HEK293 (cell line): Measurements from ENCODE around the gene HSD17B1.

Source experiments
- EGR2 ChIP-seq: fragments of 450-650 bp; formaldehyde crosslinking; IDR thresholded peaks from 2 replicates; pipeline ENCODE4 v1.5.1; 2016; ENCODE audit warnings: low read depth, missing biosample characterization, missing genetic modification characterization
- KLF10 ChIP-seq: fragments of 450-650 bp; IDR thresholded peaks from 2 replicates; pipeline ENCODE4 v1.5.1; 2018; ENCODE audit warnings: missing biosample characterization, mild to moderate bottlenecking, missing genetic modification characterization
- KLF9 ChIP-seq: fragments of 450-650 bp; formaldehyde crosslinking; IDR thresholded peaks from 2 replicates; pipeline ENCODE4 v1.5.1; 2016; ENCODE audit warnings: missing biosample characterization, missing genetic modification characterization, low read depth
- SP3 ChIP-seq: fragments of 450-650 bp; formaldehyde crosslinking; IDR thresholded peaks from 2 replicates; pipeline ENCODE4 v1.5.1; 2016; ENCODE audit warnings: missing biosample characterization, missing genetic modification characterization
- TRIM28 ChIP-seq: IDR thresholded peaks from 2 replicates; pipeline ENCODE4 v1.6.1; 2011; ENCODE audit warnings: low read length, control low read depth, borderline replicate concordance
- YY2 ChIP-seq: fragments of 450-650 bp; formaldehyde crosslinking; IDR thresholded peaks from 2 replicates; pipeline ENCODE4 v1.5.1; 2016; ENCODE audit warnings: missing biosample characterization, missing genetic modification characterization
- ZBTB17 ChIP-seq: fragments of 450-650 bp; formaldehyde crosslinking; IDR thresholded peaks from 2 replicates; pipeline ENCODE4 v1.5.1; 2016; ENCODE audit warnings: missing biosample characterization, missing genetic modification characterization
- ZIC2 ChIP-seq: fragments of 450-650 bp; formaldehyde crosslinking; IDR thresholded peaks from 2 replicates; pipeline ENCODE4 v1.5.1; 2016; ENCODE audit warnings: missing biosample characterization, missing genetic modification characterization
- ZNF140 ChIP-seq: fragments of 450-650 bp; formaldehyde crosslinking; IDR thresholded peaks from 2 replicates; pipeline ENCODE4 v1.5.1; 2016; ENCODE audit warnings: missing biosample characterization, missing genetic modification characterization
- ZNF146 ChIP-seq: fragments of 450-650 bp; formaldehyde crosslinking; IDR thresholded peaks from 2 replicates; pipeline ENCODE4 v1.5.1; 2016; ENCODE audit warnings: missing biosample characterization, missing genetic modification characterization
- ZNF2 ChIP-seq: fragments of 450-650 bp; formaldehyde crosslinking; IDR thresholded peaks from 2 replicates; pipeline ENCODE4 v1.5.1; 2016; ENCODE audit warnings: missing biosample characterization, missing genetic modification characterization
- ZNF324 ChIP-seq: fragments of 450-650 bp; formaldehyde crosslinking; IDR thresholded peaks from 2 replicates; pipeline ENCODE4 v1.5.1; 2016; ENCODE audit warnings: missing biosample characterization, missing genetic modification characterization
- ZNF335 ChIP-seq: fragments of 450-650 bp; formaldehyde crosslinking; conservative IDR thresholded peaks from 2 replicates; pipeline ENCODE4 v1.5.1; 2016; ENCODE audit warnings: missing biosample characterization, missing genetic modification characterization
- ZNF423 ChIP-seq: fragments of 450-650 bp; formaldehyde crosslinking; IDR thresholded peaks from 2 replicates; pipeline ENCODE4 v1.5.1; 2016; ENCODE audit warnings: missing biosample characterization, missing genetic modification characterization
- ZNF510 ChIP-seq: fragments of 450-650 bp; formaldehyde crosslinking; IDR thresholded peaks from 2 replicates; pipeline ENCODE4 v1.5.1; 2018; ENCODE audit warnings: mild to moderate bottlenecking, missing genetic modification characterization, missing biosample characterization; ENCODE audit not compliant: insufficient replicate concordance
- ZNF548 ChIP-seq: fragments of 450-650 bp; formaldehyde crosslinking; IDR thresholded peaks from 2 replicates; pipeline ENCODE4 v1.5.1; 2016; ENCODE audit warnings: missing biosample characterization, missing genetic modification characterization
- ZNF561 ChIP-seq: fragments of 450-650 bp; IDR thresholded peaks from 2 replicates; pipeline ENCODE4 v1.5.1; 2018; ENCODE audit warnings: missing biosample characterization, missing genetic modification characterization, borderline replicate concordance
- ZNF585B ChIP-seq: fragments of 450-650 bp; formaldehyde crosslinking; IDR thresholded peaks from 2 replicates; pipeline ENCODE4 v1.5.1; 2016; ENCODE audit warnings: missing biosample characterization, missing genetic modification characterization
- ZNF600 ChIP-seq: fragments of 450-650 bp; formaldehyde crosslinking; IDR thresholded peaks from 2 replicates; pipeline ENCODE4 v1.5.1; 2016; ENCODE audit warnings: missing biosample characterization, missing genetic modification characterization
- ZNF610 ChIP-seq: fragments of 450-650 bp; formaldehyde crosslinking; IDR thresholded peaks from 2 replicates; pipeline ENCODE4 v1.5.1; 2016; ENCODE audit warnings: missing biosample characterization, missing genetic modification characterization, borderline replicate concordance
- ZNF677 ChIP-seq: fragments of 450-650 bp; IDR thresholded peaks from 2 replicates; pipeline ENCODE4 v1.5.0; 2018; ENCODE audit warnings: missing biosample characterization, mild to moderate bottlenecking, missing genetic modification characterization, moderate library complexity
- TF ChIP-seq, protein P1 (sequence below): fragments of 450-650 bp; formaldehyde crosslinking; optimal IDR thresholded peaks from 2 replicates; pipeline ENCODE3; 2016; ENCODE audit warnings: missing biosample characterization, mild to moderate bottlenecking, missing genetic modification characterization
- TF ChIP-seq, protein P2 (sequence below): fragments of 450-650 bp; formaldehyde crosslinking; IDR thresholded peaks from 2 replicates; pipeline ENCODE4 v1.5.1; 2016; ENCODE audit warnings: missing biosample characterization, missing genetic modification characterization
- TF ChIP-seq, protein P3 (sequence below): fragments of 450-650 bp; formaldehyde crosslinking; IDR thresholded peaks from 2 replicates; pipeline ENCODE4 v1.5.1; 2017; ENCODE audit warnings: missing biosample characterization, mild to moderate bottlenecking, missing genetic modification characterization, moderate library complexity
- TF ChIP-seq, protein P4 (sequence below): fragments of 450-650 bp; formaldehyde crosslinking; IDR thresholded peaks from 2 replicates; pipeline ENCODE4 v1.5.1; 2016; ENCODE audit warnings: missing biosample characterization, missing genetic modification characterization
- TF ChIP-seq, protein P5 (sequence below): fragments of 450-650 bp; formaldehyde crosslinking; conservative IDR thresholded peaks from 2 replicates; pipeline ENCODE4 v1.5.1; 2016; ENCODE audit warnings: low read depth, missing biosample characterization, missing genetic modification characterization
- TF ChIP-seq, protein P6 (sequence below): fragments of 450-650 bp; formaldehyde crosslinking; IDR thresholded peaks from 2 replicates; pipeline ENCODE4 v1.5.0; 2017; ENCODE audit warnings: missing biosample characterization, missing genetic modification characterization, borderline replicate concordance

The HSD17B1 gene

DNA sequence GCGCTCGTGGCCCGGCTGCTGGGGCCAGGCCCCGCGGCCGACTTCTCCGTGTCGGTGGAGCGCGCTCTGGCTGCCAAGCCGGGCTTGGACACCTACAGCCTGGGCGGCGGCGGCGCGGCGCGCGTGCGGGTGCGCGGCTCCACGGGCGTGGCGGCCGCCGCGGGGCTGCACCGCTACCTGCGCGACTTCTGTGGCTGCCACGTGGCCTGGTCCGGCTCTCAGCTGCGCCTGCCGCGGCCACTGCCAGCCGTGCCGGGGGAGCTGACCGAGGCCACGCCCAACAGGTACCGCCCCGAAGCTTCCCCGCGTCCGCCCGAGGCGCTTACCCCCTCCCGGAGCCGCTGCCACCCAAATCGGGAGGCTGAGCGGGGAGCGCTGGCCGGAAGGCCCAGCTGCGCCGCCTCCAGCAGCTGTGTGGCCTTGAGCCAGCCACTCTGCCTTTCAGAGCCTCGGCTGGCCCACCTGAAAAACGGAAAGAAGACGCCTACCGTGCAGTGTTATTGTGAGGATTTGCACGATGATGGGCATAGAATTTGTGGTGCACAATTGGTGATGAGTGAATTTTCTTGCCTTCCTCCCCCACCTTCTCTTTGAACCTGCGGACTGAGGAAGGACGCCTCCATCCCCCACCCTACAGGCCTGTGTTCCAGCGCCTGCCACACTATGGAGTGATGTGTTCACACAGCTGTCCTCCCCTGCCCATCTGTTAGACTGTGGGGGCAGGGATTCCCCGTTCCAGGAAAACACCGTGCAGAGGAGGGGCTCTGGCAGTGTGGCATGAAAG lies 16.2 kb upstream of the HSD17B1 start (continued):
- TF ChIP-seq, protein P1, sequence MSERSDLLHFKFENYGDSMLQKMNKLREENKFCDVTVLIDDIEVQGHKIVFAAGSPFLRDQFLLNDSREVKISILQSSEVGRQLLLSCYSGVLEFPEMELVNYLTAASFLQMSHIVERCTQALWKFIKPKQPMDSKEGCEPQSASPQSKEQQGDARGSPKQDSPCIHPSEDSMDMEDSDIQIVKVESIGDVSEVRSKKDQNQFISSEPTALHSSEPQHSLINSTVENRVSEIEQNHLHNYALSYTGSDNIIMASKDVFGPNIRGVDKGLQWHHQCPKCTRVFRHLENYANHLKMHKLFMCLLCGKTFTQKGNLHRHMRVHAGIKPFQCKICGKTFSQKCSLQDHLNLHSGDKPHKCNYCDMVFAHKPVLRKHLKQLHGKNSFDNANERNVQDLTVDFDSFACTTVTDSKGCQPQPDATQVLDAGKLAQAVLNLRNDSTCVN (tag by site-specific recombination) = peak; percentile 70
- TF ChIP-seq, protein P2, sequence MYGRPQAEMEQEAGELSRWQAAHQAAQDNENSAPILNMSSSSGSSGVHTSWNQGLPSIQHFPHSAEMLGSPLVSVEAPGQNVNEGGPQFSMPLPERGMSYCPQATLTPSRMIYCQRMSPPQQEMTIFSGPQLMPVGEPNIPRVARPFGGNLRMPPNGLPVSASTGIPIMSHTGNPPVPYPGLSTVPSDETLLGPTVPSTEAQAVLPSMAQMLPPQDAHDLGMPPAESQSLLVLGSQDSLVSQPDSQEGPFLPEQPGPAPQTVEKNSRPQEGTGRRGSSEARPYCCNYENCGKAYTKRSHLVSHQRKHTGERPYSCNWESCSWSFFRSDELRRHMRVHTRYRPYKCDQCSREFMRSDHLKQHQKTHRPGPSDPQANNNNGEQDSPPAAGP (tag by site-specific recombination) = peak; percentile 84
- TF ChIP-seq ZNF2 (peak; percentile 91), ZNF335 (tag by site-specific recombination) (peak; percentile 53), ZBTB17 (peak; percentile 55), YY2 (tag by site-specific recombination) (no peak), ZNF324 (peak; percentile 76; the same call in 1 of the 2 replicates), ZNF140 (tag by site-specific recombination) (no peak), ZNF677 (tag by site-specific recombination) (peak; percentile 72), EGR2 (tag by site-specific recombination) (peak; percentile 60; the same call in 1 of the 2 replicates), ZNF548 (no peak), ZIC2 (tag by site-specific recombination) (peak; percentile 67), SP3 (tag by site-specific recombination) (peak; percentile 62), ZNF561 (tag by site-specific recombination) (0 out of 2 replicates have a peak, but pooled peaks have one; percentile 36), TRIM28 (peak; percentile 53; the same call in 1 of the 2 replicates), ZNF510 (tag by site-specific recombination) (no peak), ZNF585B (no peak), ZNF610 (tag by site-specific recombination) (0 out of 2 replicates have a peak, but pooled peaks have one; percentile 55), ZNF423 (peak; percentile 68), KLF9 (tag by site-specific recombination) (peak; percentile 86), KLF10 (tag by site-specific recombination) (peak; percentile 39), ZNF146 (no peak), ZNF600 (tag by site-specific recombination) (peak; percentile 97)
- TF ChIP-seq, protein P3, sequence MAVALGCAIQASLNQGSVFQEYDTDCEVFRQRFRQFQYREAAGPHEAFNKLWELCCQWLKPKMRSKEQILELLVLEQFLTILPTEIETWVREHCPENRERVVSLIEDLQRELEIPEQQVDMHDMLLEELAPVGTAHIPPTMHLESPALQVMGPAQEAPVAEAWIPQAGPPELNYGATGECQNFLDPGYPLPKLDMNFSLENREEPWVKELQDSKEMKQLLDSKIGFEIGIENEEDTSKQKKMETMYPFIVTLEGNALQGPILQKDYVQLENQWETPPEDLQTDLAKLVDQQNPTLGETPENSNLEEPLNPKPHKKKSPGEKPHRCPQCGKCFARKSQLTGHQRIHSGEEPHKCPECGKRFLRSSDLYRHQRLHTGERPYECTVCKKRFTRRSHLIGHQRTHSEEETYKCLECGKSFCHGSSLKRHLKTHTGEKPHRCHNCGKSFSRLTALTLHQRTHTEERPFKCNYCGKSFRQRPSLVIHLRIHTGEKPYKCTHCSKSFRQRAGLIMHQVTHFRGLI (tag by site-specific recombination) = peak; percentile 61; the same call in 1 of the 2 replicates
- TF ChIP-seq, protein P4, sequence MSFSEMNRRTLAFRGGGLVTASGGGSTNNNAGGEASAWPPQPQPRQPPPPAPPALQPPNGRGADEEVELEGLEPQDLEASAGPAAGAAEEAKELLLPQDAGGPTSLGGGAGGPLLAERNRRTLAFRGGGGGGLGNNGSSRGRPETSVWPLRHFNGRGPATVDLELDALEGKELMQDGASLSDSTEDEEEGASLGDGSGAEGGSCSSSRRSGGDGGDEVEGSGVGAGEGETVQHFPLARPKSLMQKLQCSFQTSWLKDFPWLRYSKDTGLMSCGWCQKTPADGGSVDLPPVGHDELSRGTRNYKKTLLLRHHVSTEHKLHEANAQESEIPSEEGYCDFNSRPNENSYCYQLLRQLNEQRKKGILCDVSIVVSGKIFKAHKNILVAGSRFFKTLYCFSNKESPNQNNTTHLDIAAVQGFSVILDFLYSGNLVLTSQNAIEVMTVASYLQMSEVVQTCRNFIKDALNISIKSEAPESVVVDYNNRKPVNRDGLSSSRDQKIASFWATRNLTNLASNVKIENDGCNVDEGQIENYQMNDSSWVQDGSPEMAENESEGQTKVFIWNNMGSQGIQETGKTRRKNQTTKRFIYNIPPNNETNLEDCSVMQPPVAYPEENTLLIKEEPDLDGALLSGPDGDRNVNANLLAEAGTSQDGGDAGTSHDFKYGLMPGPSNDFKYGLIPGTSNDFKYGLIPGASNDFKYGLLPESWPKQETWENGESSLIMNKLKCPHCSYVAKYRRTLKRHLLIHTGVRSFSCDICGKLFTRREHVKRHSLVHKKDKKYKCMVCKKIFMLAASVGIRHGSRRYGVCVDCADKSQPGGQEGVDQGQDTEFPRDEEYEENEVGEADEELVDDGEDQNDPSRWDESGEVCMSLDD (tag by site-specific recombination) = peak; percentile 72
- TF ChIP-seq, protein P5, sequence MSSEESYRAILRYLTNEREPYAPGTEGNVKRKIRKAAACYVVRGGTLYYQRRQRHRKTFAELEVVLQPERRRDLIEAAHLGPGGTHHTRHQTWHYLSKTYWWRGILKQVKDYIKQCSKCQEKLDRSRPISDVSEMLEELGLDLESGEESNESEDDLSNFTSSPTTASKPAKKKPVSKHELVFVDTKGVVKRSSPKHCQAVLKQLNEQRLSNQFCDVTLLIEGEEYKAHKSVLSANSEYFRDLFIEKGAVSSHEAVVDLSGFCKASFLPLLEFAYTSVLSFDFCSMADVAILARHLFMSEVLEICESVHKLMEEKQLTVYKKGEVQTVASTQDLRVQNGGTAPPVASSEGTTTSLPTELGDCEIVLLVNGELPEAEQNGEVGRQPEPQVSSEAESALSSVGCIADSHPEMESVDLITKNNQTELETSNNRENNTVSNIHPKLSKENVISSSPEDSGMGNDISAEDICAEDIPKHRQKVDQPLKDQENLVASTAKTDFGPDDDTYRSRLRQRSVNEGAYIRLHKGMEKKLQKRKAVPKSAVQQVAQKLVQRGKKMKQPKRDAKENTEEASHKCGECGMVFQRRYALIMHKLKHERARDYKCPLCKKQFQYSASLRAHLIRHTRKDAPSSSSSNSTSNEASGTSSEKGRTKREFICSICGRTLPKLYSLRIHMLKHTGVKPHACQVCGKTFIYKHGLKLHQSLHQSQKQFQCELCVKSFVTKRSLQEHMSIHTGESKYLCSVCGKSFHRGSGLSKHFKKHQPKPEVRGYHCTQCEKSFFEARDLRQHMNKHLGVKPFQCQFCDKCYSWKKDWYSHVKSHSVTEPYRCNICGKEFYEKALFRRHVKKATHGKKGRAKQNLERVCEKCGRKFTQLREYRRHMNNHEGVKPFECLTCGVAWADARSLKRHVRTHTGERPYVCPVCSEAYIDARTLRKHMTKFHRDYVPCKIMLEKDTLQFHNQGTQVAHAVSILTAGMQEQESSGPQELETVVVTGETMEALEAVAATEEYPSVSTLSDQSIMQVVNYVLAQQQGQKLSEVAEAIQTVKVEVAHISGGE (tag by site-specific recombination) = peak; percentile 87
- TF ChIP-seq, protein P6, sequence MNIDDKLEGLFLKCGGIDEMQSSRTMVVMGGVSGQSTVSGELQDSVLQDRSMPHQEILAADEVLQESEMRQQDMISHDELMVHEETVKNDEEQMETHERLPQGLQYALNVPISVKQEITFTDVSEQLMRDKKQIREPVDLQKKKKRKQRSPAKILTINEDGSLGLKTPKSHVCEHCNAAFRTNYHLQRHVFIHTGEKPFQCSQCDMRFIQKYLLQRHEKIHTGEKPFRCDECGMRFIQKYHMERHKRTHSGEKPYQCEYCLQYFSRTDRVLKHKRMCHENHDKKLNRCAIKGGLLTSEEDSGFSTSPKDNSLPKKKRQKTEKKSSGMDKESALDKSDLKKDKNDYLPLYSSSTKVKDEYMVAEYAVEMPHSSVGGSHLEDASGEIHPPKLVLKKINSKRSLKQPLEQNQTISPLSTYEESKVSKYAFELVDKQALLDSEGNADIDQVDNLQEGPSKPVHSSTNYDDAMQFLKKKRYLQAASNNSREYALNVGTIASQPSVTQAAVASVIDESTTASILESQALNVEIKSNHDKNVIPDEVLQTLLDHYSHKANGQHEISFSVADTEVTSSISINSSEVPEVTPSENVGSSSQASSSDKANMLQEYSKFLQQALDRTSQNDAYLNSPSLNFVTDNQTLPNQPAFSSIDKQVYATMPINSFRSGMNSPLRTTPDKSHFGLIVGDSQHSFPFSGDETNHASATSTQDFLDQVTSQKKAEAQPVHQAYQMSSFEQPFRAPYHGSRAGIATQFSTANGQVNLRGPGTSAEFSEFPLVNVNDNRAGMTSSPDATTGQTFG (tag by site-specific recombination) = no peak
